GM18867 (cell line): ENCODE results near the gene GIPC3.
"Not testable (repeated sequence)": the region's sequence is repeated elsewhere in the genome, so short reads cannot be mapped to it uniquely, and the experiment has no call there.

Experiments used
- ATAC-seq: cut with Tn5 transposase; IDR thresholded peaks from one replicate; pipeline ENCODE4 v1.9.1; 2021; ENCODE audit warnings: mild to moderate bottlenecking, moderate library complexity; ENCODE audit not compliant: unreplicated experiment

GIPC3 gene

DNA sequence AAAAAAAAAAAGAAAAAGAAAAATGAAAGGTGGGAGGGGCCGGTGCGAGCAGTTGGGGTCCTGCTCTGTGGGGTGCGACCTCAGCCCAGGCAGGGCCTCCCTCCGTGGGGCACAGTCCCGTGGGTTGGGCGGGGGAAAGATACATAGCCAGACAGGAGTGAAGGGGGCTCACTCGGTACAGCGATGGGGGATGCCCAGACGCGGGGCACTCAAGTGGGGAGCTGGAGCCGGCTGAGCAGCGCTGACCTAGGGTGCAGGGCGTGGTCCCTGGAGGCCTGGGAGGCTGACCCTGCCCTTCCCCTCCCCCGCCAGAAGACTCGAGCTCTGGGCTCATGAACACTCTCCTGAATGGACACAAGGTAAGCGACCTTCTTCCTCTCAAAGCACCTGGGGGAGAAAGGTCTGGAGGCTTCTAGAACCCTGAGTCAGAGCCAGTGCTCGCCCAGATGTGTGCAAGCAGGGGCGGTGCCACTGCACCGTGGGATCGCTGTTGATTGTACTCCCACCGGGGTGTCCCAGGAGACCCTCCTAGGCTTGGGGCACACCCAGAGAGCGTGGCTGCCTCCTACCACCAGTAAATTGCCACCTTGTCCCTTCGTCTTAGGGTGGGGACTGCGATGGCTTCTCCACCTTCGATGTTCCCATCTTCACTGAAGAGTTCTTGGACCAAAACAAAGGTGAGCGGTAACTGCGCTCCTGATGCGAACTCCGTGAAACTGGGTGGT, 9.2 kb upstream of the GIPC3 start:
- ATAC-seq: no peak

DNA sequence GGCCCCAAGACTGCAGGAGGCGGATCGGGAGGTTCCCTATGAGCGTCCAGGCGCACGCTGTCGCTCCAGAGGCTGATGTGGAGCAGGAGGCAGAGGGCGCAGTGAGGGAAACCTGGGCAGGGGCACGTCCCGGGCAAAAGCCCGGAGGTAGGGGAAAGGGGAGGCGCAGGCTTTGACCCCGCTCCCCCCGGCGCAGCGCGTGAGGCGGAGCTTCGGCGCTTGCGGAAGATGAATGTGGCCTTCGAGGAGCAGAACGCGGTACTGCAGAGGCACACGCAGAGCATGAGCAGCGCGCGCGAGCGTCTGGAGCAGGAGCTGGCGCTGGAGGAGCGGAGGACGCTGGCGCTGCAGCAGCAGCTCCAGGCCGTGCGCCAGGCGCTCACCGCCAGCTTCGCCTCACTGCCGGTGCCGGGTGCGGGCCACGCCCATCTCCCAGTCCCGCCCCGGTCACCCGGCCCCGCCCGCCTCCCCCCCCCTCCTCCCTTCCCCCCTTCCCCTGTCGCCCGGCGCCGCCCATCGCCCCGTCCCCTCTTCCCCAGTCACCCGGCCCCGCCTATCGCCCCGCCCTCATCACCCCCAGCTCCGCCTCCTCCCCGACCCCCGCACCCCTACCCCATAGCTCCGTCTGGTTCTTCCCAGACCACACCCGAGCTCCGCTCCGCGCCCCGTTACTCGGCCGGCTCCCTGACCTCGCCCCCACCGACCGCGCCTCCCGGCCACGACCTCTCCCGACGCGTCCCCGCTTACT, 8.4 kb upstream of the GIPC3 start:
- no peak for ATAC-seq

DNA sequence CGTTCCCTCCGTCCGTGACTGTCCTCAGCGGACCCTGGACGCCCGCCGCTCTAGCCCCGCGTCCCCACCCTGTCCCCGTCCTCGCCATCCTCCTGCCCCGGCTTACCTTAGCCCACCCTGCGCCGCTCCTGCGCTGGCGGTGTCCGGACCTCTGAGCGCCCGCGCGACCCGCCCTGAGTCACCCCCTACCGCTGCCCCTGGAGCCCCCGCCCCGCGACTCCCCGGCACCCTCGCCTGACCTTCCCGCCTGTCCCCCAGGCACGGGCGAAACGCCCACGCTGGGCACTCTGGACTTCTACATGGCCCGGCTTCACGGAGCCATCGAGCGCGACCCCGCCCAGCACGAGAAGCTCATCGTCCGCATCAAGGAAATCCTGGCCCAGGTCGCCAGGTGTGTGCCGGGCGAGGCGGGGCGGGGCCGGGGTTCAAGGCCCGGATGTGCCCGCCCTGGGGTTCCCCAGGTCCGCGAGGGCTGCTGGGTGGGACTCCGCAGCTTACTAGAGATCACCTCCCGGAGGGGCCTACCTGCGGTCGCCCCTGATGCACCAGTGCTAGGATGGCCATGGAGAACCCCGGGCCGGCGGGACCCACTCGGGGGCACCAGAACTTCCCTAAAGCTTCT, 7.4 kb upstream of the GIPC3 start:
- ATAC-seq: no peak

DNA sequence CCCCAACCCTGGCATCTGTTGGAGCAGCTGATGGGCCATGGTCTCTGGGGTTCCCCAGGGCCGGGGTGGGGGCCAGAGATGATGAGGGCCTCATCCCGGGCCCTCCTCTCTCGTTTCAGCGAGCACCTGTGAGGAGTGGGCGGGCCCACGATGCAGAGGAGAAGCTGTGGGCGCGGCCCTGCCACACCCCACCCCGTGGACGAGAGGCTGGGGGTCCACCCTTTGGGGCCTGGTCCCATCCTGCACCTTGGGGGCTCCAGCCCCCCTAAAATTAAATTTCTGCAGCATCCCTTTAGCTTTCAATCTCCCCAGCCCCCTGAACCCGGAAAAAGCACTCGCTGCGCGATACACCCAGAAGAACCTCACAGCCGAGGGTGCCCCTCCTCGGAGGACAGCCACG, 6.9 kb upstream of the GIPC3 start:
- no peak for ATAC-seq

DNA sequence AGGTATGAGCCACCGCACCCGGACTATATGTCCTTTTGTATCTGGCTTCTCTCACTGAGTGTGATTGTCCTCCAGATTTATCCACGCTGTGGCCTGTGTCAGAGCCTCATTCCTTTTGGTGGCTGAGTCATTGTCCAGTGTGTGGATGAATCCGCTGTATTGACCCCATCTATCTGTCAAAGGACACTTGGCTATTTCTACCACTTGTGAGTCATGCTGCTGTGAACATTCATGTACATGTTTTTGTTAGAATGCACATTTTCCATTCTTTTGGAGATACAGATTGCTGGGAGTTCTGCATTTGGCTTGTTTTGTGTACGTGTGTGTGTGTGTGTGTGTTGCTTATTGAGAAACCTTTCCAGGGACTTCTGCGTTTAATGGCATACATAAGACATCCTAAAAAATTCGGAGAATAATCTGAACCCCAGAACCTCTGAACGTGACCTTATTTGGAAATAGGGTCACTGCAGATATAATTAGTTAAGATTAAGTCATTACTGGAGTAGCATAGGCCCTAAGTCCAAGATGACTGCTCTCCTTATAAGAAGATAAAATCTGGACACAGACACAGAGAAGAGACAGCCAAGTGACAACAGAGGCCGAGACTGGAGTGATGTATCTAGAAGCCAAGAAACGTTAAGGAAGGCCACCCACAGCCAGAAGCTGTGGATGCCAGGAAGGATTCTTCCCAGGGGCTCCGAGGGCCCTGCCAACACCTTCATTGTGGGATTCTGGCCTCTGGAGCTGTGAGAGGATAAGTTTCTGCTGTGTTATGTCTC, 4.9 kb upstream of the GIPC3 start:
- ATAC-seq: no peak

DNA sequence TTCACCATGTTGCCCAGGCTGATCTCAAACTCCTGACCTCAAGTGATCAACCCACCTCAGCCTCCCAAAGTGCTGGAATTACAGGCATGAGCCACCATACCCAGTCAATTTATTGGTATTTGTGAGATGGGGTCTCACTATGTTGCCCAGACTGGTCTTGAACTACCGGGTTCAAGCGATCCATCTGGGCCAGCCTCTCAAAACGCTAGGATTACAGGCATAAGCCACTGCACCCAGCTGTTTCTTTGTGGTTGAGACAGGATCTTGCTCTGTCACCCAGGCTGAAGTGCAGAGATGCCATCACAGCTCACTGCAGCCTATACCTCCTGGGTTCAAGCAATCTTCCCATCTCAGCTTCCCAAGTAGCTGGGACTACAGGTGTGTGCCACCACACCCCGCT, 3.5 kb upstream of the GIPC3 start:
- not testable (repeated sequence) for ATAC-seq

DNA sequence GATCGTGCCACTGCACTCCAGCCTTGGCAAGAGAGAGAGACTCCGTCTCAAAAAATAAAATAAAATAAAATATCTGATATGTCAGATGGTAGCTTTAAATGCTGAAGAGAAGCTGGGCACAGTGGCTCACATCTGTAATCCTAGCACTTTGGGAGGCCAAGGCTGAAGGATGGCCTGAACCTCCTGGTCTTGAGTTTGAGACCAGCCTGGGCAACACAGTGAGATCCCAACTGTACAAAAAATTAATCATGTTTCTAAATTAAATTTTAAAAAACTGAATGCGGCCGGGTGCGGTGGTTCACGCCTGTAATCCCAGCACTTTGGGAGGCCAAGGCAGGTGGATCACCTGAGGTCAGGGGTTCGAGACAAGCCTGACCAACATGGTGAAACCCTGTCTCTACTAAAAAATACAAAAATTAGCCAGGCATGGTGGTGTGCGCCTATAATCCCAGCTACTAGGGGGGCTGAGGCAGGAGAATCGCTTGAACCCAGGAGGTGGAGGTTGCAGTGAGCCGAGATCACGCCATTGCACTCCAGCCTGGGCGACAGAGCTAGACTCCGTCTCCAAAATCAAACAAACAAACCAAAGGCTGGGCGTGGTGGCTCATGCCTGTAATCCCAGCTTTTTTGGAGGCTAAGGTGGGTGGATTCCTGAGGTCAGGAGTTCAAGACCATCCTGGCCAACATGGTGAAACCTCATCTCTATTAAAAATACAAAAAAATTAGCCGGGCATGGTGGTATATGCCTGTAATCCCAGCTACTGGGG, 1.1 kb upstream of the GIPC3 start:
- not testable (repeated sequence) for ATAC-seq

- no peak for ATAC-seq
These were observed 899 bp downstream of the GIPC3 start for GRCh38 chr19:3586127-3586626.

- no peak for ATAC-seq
These were observed 1.5 kb downstream of the GIPC3 start for GRCh38 chr19:3586707-3587346.

GRCh38 chr19:3589439-3589838, 4.2 kb downstream of the GIPC3 start:
- no peak for ATAC-seq

GRCh38 chr19:3589949-3590348, 4.7 kb downstream of the GIPC3 start:
- ATAC-seq: no peak

DNA sequence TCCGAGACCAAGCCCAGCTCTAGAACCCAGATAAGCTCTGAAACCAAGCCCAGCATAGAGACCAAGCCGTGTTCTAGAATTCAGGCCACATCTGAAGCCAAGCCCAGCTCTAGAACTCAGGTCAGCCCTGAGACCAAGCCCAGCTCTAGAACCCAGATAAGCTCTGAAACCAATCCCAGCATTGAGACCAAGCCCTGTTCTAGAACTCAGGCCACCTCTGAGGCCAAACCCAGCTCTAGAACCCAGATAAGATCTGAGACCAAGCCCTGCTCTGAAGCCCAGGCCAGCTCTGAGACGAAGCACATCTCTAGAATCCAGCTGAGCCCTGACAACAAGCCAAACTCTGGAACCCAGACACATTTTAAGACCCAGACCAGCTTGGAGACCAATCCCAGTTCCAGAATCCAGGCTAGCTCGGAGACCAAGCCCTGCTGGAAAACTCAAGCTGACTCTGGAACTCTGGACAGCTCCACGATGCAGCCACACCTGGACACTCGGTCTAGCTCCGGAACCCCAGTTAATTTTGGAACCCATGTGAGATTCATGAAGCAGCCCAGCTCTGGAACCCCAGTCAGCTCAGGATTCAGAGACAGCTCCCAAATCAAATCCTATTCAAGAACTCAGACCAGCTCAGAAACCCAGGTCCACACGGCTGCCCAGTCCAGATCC, 5.8 kb downstream of the GIPC3 start:
- no peak for ATAC-seq

DNA sequence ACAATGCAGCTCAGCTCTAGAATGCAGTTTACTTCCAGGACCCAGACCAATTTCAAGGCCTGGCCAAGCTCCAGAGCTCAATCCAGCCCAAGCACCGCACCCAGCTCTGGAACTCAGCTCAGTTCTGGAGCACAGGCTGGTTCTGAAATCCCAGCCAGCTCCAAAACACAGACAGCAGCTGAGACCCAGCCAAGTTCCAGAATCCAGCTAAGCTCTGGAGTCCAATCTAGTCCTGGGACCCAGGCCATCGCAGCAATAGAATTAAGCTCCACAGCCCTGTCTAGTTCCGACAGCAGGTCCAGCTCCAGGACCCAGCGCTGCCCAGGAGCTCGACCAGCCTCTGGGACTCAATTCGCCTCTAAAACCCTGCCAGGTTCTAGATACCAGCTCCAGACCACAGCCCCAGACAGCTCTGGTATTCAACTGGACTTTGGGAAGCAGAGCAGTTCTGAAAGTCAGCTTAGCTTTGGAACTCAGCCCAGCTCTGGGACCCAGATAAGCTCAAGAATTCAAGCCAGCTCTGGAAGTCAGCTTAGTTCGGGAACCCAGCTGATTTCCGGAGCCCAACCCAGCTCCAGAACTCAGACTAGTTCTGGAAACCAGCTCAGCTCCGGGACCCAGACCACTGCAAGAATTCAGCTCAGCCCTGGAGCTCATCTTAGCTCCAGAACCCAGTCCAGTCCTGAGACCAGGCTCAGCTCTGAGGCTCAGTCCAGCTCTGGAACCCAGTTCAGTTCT, 6.8 kb downstream of the GIPC3 start:
- ATAC-seq: no peak

- no peak for ATAC-seq
These were observed 7.9 kb downstream of the GIPC3 start for GRCh38 chr19:3593156-3593555.

GRCh38 chr19:3595521-3596061, 10.3 kb downstream of the GIPC3 start:
- no peak for ATAC-seq

- ATAC-seq: no peak
These were observed 14.5 kb downstream of the GIPC3 start for GRCh38 chr19:3599776-3600187.

DNA sequence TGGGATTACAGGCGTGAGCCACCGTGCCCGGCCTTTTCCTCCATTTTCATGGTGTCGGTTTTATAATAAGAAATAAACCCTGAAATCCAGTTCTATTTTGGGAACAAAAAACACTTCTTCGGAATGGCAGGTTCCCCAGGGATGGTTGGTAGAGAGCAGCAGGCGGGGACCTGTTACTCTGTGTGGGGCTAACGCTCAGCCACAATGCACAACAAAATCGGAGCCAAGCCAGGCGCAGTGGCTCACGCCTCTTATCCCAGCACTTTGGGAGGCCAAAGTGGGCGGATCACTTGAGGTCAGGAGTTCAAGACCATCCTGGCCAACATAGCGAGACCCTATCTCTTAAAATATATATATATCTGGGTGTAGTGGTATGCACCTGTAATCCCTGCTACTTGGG, 15.7 kb downstream of the GIPC3 start:
- ATAC-seq: no peak

DNA sequence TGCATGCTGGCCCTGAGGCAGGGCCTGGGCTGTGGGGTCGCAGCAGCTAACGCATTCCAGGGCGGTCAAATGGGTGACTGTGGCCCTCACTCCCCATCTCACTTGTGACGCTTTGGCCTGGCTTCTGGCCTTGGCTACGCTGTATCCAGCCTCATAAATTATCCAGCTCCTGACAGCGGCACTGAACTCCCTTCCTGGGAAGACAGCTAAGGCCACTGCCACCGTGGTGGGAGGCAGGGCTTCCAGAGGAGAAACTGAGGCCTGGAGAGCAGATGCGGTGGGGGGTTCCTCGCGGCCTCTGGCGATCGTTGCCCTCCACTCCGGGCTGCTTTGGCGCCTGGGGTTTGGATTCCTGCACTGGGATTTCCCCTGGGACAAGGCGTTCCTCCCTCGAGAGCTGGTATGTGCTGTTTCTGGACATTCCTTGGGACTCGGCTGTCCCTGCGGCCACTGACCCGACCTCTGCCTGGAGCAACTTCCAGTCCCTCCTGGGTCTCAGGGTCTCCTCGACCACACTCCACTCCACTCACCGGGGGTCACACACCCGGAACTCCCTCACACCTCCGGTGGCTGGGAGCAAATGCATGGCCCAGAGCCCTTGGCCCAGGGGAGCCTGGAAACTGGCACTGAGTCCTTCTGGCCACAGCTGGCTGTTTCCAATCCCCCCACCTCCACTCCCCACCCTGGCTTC, 18.0 kb downstream of the GIPC3 start:
- no peak for ATAC-seq
